ENCODE data around the gene PHKB.

- TF ChIP-seq CTCF (IDR thresholded peaks at IDR 0.05), result no peak
- no peak for TF ChIP-seq EZH2 (IDR thresholded peaks at IDR 0.05)
- TF ChIP-seq EZH2phosphoT487 (IDR thresholded peaks at IDR 0.05), result no peak
Observed at GRCh38 chr16:47627085-47627639, 166.0 kb downstream of the PHKB start.

All from neural progenitor cell (in vitro differentiated cells).